GM18499 (cell line): ENCODE measurements around the gene OCIAD2.
"Not testable (repeated sequence)": the region's sequence is repeated elsewhere in the genome, so short reads cannot be mapped to it uniquely, and the experiment has no call there.

Source experiments
- ATAC-seq: cut with Tn5 transposase; IDR thresholded peaks from one replicate; pipeline ENCODE4 v1.9.1; 2021; ENCODE audit warnings: moderate number of reproducible peaks; ENCODE audit not compliant: insufficient read depth, unreplicated experiment

The OCIAD2 gene

GRCh38 chr4:48908687-48909086, 2.1 kb upstream of the OCIAD2 start:
- no peak for ATAC-seq

GRCh38 chr4:48907706-48908477, 1.3 kb upstream of the OCIAD2 start:
- no peak for ATAC-seq

- ATAC-seq = no peak
Measured at GRCh38 chr4:48905363-48906015, 1.1 kb downstream of the OCIAD2 start.

GRCh38 chr4:48904541-48905142, 1.9 kb downstream of the OCIAD2 start:
- no peak for ATAC-seq

- ATAC-seq = no peak
Measured at GRCh38 chr4:48904101-48904500, 2.5 kb downstream of the OCIAD2 start.

- no peak for ATAC-seq
Measured at GRCh38 chr4:48902266-48902665, 4.3 kb downstream of the OCIAD2 start.

- ATAC-seq = no peak
Measured at GRCh38 chr4:48901196-48901595, 5.4 kb downstream of the OCIAD2 start.

- no peak for ATAC-seq
Measured at GRCh38 chr4:48899950-48900349, 6.6 kb downstream of the OCIAD2 start.

- ATAC-seq = peak; percentile 16
Measured at GRCh38 chr4:48899432-48899749, 7.2 kb downstream of the OCIAD2 start.

GRCh38 chr4:48898733-48899431, 7.7 kb downstream of the OCIAD2 start:
- peak; percentile 56 for ATAC-seq

- no peak for ATAC-seq
Measured at GRCh38 chr4:48896845-48897244, 9.7 kb downstream of the OCIAD2 start.

- no peak for ATAC-seq
Measured at GRCh38 chr4:48891028-48891619, 15.4 kb downstream of the OCIAD2 start.

- not testable (repeated sequence) for ATAC-seq
Measured at GRCh38 chr4:48889750-48890149, 16.8 kb downstream of the OCIAD2 start.

GRCh38 chr4:48881646-48882045, 24.9 kb downstream of the OCIAD2 start:
- ATAC-seq = not testable (repeated sequence)

- no peak for ATAC-seq
Measured at GRCh38 chr4:48879561-48880442, 26.8 kb downstream of the OCIAD2 start.

GRCh38 chr4:48877827-48878535, 28.6 kb downstream of the OCIAD2 start:
- no peak for ATAC-seq

GRCh38 chr4:48864696-48865095, 41.9 kb downstream of the OCIAD2 start:
- not testable (repeated sequence) for ATAC-seq

- no peak for ATAC-seq
Measured at GRCh38 chr4:48863728-48864127, 42.8 kb downstream of the OCIAD2 start.

GRCh38 chr4:48862661-48863060, 43.9 kb downstream of the OCIAD2 start:
- no peak for ATAC-seq
